SIG-M5 treated with dmso at 0.1 percent for 504 hours (cell line): ENCODE results near the gene ARSK.
A peak's percentile ranks its signal among the peaks of the same experiment; 100 is the strongest.
"Not testable (repeated sequence)": the region's sequence is repeated elsewhere in the genome, so short reads cannot be mapped to it uniquely, and the experiment has no call there.

Experiments used
- DNase-seq: peaks from one replicate; lab custom pipeline; 2025; ENCODE audit not compliant: unreplicated experiment; lab: John Stamatoyannopoulos, UW

The ARSK gene

DNA sequence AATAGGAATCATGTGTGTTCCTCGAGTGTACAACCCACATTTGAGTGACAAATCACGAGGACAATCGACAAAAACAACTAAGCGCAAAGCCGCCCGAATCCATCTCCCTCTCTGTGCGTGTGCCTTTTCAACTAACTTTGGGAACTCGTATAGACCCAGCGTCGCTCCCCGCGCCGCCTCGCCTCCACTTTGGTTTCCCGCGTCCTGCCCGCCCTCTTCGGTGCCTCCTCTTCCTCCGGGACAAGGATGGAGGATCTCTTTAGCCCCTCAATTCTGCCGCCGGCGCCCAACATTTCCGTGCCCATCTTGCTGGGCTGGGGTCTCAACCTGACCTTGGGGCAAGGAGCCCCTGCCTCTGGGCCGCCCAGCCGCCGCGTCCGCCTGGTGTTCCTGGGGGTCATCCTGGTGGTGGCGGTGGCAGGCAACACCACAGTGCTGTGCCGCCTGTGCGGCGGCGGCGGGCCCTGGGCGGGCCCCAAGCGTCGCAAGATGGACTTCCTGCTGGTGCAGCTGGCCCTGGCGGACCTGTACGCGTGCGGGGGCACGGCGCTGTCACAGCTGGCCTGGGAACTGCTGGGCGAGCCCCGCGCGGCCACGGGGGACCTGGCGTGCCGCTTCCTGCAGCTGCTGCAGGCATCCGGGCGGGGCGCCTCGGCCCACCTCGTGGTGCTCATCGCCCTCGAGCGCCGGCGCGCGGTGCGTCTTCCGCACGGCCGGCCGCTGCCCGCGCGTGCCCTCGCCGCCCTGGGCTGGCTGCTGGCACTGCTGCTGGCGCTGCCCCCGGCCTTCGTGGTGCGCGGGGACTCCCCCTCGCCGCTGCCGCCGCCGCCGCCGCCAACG, 65.3 kb downstream of the ARSK start, which contains the start of gene GPR150:
GPR150 (plus strand) TSS at position 58 of the 840 bp plus-strand sequence; CDS start at position 247, 189 bp downstream.
- DNase-seq: peak; percentile 36

GRCh38 chr5:95620870-95621838, 66.3 kb downstream of the ARSK start:
- DNase-seq: no peak

GRCh38 chr5:95621839-95622629, 67.1 kb downstream of the ARSK start:
- DNase-seq: no peak

DNA sequence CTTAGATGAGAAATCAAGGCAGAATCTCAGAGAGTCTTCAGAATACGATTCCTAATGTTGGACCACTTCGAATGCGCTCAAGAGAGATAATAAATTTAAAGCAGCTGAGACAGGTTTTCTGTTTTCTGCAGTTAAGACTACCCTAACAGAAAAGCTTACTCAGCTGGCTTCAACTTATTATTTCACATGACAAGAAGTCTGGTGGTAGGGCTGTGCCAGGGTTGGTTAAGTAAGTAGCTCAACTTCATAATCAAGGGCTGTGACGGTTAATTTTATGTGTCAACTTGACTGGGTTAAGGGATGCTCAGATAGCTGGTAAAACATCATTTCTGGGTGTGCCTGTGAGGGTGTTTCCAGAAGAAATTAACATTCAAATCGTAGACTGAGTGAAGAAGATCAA, 68.8 kb downstream of the ARSK start:
- DNase-seq: no peak

- no peak for DNase-seq
Observed at GRCh38 chr5:95624368-95624767, 69.5 kb downstream of the ARSK start.

- DNase-seq: no peak
Observed at GRCh38 chr5:95626701-95627100, 71.8 kb downstream of the ARSK start.

GRCh38 chr5:95627971-95628810, 73.3 kb downstream of the ARSK start:
- no peak for DNase-seq

- DNase-seq: no peak
Observed at GRCh38 chr5:95628933-95629332, 74.0 kb downstream of the ARSK start.

- no peak for DNase-seq
Observed at GRCh38 chr5:95630394-95630917, 75.6 kb downstream of the ARSK start.

- DNase-seq: no peak
Observed at GRCh38 chr5:95631255-95631958, 76.5 kb downstream of the ARSK start.

DNA sequence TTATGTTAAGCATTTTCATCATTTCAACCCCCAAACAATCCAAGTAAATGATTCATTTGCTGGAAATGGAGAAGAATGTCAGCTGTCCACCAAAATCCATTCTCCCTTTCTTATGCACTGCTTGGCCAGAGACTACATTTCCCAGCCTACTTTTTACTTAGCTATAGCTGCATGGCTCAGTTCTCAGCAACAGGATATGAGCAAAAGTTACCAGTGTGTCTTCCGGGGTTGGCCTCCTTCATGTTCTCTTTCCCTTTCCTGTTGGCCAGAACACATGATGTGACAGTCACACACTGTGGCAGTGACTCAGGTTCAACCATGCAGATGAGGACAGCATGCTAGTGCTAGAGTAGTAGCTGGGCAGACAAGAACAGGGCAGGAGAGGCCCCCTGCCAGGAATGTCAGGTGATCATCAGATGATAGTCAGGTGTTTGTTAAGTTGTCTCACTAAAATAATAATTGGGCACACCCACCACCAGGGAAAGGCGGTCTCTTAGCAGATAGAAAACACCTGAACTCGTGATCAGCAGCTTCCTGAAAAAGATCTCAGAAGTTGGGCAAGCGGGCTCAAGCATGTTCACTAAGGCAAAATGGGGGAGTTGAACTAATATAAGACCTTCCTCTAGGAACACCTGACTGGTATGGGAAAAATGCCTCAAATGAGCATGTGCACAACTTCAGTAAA, 77.2 kb downstream of the ARSK start:
- no peak for DNase-seq

- DNase-seq: not testable (repeated sequence)
Observed at GRCh38 chr5:95632942-95633341, 78.0 kb downstream of the ARSK start.

- DNase-seq: no peak
Observed at GRCh38 chr5:95633671-95634070, 78.8 kb downstream of the ARSK start.

DNA sequence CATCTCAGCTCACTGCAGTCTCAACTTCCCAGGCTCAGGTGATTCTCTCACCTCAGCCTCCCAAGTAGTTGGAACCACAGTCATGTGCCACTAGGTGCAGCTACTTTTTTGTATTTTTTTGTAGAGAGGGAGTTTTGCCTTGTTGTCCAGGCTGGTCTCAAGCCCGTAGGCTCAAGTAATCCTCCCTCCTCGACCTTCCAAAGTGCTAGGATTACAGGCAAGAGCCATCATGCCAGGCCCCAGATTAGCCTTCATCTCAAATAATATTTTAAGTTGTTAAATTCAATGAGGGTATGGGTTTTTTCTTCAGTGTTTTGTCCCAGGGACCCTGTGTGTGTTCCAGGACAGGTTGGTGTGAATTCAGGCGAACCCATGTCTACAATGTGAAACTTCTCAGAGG, 79.2 kb downstream of the ARSK start:
- DNase-seq: no peak

DNA sequence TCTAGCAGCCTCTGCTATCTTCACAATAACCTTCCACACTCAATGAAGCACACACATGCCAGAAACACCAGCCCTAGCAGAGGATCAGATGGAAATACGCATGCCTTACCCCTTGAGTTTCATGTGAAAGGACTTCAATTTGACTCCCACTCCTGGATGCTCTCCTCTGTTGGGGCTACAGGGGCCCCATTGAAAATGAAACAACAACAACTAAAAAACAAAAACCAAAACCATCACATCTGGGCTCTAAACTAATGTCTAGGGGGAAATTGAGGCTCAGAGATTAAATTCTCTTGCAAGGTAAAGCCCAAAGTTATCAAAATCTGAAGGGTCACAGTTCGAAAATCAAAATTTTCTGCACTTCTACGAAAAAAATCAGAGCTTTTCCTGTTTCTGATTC, 83.7 kb downstream of the ARSK start:
- DNase-seq: no peak

- no peak for DNase-seq
Observed at GRCh38 chr5:95641741-95642220, 86.9 kb downstream of the ARSK start.

DNA sequence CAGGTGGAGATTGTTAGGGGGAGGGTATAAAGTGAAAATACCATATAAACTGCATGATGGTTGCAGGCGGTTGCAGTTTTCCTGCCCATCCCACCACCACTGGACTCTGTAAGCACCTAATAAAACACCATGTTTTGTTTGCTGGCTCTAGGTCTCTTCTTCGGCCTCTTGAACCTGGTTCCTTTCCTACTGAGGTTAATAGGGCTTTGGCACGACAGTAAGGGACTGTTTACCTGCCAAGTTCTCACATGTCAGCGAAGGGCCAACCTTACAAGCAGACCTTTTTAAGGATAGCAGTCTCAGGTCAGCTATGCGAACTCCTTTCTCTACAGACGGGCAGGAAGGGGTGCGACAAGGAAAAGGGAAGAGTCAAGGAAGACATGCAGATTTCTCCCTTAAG, 88.3 kb downstream of the ARSK start:
- no peak for DNase-seq

- peak; percentile 58 for DNase-seq
Observed at GRCh38 chr5:95644351-95645042, 89.6 kb downstream of the ARSK start.
